GM19043 (cell line): ENCODE results near the gene CA5A.

Experiments used
- ATAC-seq: cut with Tn5 transposase; IDR thresholded peaks from one replicate; pipeline ENCODE4 v1.9.1; 2021; ENCODE audit warnings: low read depth; ENCODE audit not compliant: unreplicated experiment

Gene CA5A

DNA sequence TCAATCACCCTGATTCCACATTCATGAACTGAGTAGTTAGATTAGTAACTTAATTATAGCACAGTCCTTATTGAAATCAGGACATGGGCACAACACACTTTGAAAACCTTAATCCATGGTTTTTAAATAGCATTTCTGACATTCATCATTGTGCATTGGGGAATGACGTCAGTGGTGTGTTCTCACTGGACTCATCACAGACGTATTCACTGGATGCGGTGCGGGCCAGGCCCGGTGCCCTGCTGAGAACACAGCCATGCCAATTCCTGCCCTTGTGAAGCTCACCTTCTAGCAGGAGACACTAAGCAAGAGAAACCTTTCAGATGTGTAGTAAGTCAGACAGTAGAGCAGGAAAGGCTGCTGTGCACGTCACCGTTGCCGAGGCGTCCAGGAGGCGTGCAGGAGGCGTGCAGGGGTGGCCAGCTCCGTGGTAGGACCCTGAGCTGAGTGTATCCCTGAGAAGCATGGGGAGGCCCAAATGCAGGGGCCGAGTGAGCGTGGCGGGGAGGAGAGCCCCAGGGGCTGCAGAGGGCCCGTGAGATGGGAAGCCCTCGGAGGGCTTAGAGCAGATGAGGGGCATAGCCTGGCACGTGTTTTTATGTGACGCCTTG is 27.8 kb upstream of the CA5A start:
- ATAC-seq: no peak

GRCh38 chr16:87963400-87963799 is 27.1 kb upstream of the CA5A start:
- no peak for ATAC-seq

DNA sequence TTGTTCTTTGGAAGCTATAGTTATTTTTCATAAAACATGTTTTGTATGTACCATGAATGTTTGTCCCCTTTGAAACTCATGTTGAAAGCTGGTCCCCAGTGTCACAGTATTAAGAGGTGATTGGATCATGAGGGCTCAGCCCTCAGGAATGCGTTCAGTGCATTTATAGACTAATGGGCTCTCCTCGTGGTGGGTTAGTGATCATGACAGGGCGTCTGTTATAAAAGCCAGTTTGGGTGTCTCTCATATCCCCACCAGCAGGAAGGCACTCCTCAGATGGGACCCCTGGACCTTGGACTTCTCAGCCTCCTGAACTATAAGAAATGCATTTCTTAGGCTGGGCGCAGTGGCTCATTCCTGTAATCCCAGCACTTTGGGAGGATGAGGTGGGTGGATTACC is 25.3 kb upstream of the CA5A start:
- ATAC-seq: no peak

- ATAC-seq: no peak
Observed at GRCh38 chr16:87960852-87961251, 24.5 kb upstream of the CA5A start.

- no peak for ATAC-seq
Observed at GRCh38 chr16:87960296-87960695, 24.0 kb upstream of the CA5A start.

DNA sequence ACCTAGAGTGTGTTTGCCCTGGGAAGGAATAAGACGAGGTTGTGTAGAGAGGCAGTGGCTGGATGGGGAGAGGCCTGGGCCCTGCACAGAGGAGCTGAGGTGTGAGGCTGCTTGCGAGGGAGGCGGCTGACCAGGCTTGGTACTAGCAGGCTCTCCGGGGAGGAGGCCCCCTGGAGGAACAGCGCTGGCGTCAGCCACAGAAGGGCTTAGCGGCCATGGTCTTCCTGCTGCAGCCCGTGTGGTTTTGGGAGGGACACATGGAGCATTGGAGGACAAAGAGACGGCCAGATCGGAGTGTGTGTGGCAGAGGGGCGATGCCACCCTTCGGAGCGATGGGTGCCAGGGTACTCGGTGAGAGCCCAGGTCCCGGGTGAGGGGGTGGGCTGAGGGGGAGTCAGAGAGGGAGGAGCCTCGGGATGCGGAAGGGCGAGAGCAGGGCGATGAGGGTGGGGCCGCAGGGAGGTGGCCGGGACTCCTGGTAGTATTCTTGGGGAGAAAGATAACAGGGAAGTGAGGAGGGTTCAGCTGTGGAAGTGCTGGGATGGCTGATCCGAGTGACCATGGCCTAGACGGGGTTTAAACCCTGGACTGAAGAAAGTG is 23.2 kb upstream of the CA5A start:
- ATAC-seq: no peak

DNA sequence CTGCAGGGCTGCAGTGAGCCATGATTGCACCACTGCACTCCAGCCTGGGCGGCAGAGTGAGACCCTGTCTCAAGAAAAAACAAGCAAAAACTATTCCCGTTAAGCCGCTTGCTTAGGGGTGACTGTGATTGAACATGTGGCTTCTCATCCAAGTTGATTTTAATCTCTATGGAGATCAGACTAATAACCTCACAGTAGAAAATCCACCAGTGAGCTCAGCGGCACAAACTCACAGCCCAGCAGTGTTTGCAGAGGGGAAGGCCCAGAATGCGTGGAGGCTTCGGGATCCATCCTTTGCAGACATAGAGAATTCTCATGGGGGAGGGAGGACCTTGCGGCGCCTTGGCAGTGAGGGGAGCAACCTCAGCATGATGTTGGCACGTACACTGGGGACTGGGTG is 22.3 kb upstream of the CA5A start:
- ATAC-seq: no peak

DNA sequence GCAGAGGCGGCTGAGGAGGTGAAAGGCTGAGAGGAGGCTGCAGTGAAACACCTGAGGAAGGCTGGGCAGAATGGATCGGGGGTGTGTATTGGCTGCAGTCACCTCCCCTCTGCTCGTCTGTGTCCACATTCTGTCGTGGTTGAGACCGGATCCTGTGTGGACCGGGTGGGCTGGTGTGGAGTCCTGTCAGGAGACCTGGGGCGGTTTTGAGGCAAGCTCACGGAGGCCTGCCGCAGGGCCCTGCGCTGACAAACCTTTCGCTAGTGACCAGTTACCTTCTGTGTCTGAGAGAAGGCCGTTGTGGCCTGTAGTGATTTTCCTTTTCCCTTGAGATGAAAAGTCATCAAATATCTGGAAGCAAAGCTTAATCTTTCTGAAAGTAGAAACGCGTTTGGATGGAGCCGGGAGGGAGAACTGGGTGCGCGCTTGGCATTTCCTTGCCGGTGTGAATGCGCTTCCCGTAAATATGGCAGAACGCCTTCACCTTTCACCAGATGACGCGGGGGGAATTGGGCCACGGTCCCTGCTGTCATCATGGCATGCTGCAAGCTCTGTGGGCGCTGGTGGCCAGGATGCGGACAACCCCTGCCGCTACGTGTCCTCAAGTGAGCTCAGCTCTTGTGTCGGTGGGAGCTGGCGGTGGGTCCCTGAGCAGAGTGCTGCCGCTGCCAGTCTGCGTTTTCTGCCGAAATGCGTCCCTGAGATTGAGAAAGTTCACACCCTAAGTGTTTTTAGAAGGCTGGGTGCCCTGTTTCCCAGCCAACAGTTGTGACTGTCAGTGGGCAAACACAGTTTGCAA is 21.2 kb upstream of the CA5A start:
- no peak for ATAC-seq

DNA sequence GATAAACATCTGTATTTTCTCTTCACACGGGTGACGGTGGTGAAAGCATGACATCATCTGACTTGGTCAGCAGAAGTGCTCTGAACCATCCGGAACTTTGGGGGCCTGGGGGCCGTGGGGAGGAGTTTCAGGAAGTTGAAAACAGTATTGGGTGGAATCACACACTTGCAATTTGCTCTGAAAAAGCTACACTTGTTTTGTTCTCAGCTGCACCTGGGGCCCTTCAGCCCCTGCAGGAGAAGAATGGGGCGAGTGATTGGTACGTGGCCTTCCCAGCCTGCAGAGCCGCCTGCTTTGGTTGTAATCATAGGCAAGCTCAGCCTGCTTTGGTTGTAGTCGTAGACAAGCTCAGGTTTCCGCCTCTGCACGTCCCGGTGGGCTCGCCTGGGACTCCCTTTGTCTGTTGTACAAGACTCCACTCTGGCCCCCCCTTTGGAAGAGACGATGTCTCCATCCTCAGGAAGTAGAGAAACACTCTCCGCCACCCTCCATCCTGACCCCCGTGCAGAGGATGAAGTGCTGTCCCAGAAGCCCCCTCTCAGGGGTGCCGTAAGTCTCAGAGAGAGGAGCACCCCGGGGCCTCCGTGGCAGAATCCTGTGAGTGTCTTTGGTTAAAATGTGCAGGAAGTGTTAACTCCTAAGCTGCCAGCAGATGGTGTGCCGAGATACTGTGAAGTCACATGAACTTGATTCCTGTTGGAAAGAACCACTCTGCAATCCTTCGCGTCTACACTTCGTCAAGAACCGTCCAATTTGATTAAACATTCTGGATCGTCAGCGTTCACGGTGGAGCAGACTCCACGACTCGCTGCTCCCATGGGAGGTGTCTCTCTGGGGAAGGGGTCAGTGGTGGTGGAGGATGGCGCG is 20.3 kb upstream of the CA5A start:
- peak; percentile 40 for ATAC-seq

DNA sequence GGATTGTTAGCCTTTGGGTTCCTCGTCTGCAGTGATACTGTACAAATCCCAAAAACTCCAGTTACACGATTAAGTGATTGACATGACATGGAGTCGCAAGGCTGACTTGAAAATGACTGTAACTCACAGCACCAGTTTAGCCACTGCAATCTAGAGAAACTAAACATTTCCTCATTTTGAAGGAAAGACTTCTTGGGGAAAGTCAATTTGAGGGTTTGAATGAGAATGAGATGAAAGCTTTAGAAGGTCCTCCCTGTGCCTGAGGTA is 19.7 kb upstream of the CA5A start:
- ATAC-seq: no peak

GRCh38 chr16:87955302-87956097 is 19.2 kb upstream of the CA5A start:
- no peak for ATAC-seq

DNA sequence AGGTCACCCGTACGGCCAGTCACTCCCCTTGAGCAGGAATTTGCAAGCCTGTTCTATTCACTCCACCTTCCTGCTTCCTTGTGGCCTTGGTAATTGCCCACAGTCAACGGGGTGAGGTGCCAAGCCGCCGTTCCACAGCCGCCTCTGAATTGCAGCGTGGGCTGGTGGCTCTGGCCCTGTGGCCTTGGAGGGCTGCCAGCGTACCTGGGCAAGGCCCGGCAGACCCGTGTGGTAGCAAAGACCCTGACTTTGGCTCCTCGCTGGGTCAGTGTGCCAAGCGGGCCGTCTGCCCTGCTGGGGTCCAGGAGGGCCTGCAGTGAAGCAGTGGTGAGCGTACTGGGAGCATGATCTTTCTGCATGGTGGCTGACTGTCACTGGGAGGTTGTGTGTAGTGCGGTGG is 18.5 kb upstream of the CA5A start:
- no peak for ATAC-seq

DNA sequence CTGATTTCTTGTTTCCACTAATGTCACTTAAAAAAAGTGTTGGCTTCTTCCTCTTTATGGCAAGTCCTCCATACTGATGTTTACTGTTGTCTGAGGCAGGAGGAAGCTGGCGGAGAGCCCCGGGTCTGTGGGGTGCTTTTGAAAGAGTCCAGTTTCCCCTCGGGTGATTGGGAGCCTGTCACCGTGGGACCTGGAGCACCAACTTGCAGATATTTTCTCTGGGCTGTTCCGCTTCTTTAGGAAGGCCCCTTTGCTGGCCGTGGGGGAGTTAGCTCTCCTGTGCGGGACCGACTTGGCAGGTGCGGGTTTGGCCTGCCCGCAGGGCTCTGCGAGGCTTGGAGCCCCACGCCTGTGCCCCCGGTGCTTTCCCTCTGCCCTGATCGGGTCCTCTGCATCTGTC is 18.0 kb upstream of the CA5A start:
- ATAC-seq: no peak

- ATAC-seq: no peak
Observed at GRCh38 chr16:87953308-87954215, 17.2 kb upstream of the CA5A start.

- no peak for ATAC-seq
Observed at GRCh38 chr16:87952751-87953150, 16.4 kb upstream of the CA5A start.

GRCh38 chr16:87951552-87952538 is 15.5 kb upstream of the CA5A start:
- peak; percentile 3 for ATAC-seq

GRCh38 chr16:87950765-87951551 is 14.6 kb upstream of the CA5A start, which contains the start of gene BANP:
Gene BANP, plus strand, starts transcription at chr16:87951434. Its CDS starts 23,682 bp downstream, at chr16:87975116.
- peak; percentile 86 for ATAC-seq
